ENCODE data around the gene POU2F1.

Gene POU2F1

DNA sequence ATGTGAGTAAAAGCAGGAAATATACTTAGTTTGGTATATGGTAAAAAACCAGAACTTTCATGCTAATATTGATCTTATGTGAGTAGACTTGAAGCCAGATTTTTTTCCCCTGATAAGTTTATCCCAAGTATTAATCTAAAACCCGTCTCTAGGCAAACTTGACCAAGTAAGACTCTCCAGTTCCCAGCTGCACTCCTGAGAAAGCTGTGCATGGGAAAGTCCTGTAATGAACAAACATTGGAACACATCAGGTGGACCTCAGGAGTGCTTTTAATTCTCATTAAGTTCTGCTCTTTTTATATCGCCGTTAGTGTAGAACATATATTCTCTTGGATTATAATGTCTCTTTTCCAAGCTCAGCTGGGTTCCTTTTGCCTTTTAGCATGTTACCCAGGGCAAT, 192.6 kb downstream of the POU2F1 start:
- no peak for DNase-seq (ENCODE audit: low read depth in 1 of 2, low spot score in 1 of 2)

DNA sequence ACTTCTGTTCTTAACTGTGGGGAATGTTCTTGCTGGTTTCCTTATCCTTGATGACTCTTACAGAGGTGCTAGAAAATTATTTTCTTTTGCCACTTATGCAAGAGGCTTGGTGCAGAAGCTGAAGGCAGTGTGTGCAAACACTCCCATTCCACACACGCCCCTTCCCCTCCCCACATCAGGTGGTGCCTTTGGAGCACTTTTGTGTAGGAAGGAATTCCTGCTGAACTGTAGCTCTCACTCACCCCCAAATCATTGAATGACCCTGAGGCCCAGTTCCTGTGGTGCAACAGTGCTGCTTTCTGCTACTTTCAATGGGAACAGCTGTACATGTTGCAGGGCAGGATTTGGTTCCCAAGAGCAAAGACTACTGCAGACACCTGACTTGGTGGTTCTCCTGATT, 195.8 kb downstream of the POU2F1 start:
- no peak for DNase-seq (ENCODE audit: low read depth in 1 of 2, low spot score in 1 of 2)

DNA sequence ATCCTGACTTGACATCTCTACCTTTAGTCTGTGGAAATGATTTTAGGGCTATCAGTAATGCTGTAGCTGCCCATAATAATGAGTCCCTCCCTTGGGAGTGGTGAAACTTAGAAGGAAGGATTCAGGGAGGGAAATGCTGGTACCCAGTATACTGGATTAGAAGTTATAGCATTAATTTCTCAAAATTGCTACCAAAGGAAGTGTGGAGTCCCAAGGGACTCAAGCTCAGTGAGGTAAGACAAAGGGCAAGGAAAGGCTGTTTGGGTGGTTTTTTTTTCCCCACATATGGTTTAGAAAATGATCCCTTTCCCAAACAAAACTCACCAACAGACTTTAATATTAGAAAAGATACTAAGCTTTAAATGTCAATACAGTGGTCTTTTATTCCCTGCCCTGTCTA, 197.7 kb downstream of the POU2F1 start:
- no peak for DNase-seq (ENCODE audit: low read depth in 1 of 2, low spot score in 1 of 2)

GRCh38 chr1:167419245-167419644, 198.6 kb downstream of the POU2F1 start:
- no peak for DNase-seq (ENCODE audit: low read depth in 1 of 2, low spot score in 1 of 2)

GRCh38 chr1:167420510-167420909, 199.8 kb downstream of the POU2F1 start:
- no peak for DNase-seq (ENCODE audit: low read depth in 1 of 2, low spot score in 1 of 2)

- no peak for DNase-seq (ENCODE audit: low read depth in 1 of 2, low spot score in 1 of 2)
Measured at GRCh38 chr1:167423684-167424619, 203.3 kb downstream of the POU2F1 start.

DNA sequence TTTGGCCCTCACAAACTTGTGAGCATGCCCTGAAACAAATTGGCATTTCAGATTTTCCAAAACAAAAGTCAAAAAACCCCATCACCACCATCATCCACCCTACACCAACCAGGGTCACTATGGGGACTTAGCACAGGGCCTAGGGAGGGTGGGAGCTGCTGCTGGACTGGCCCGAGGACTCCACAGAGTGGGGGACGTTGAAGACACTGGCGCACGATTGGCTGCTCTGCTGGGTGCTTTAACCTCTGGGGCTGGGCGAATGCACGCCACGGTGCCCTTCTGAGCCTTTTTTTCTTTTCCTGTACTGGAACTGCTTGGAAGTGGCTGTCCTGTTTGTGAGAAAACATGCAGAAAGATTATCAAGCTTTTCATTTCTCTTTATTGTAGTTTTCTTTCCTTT, 204.8 kb downstream of the POU2F1 start:
- DNase-seq (ENCODE audit: low read depth in 1 of 2, low spot score in 1 of 2): no peak

- no peak for DNase-seq (ENCODE audit: low read depth in 1 of 2, low spot score in 1 of 2)
Measured at GRCh38 chr1:167426716-167427115, 206.0 kb downstream of the POU2F1 start.

- DNase-seq (ENCODE audit: low read depth in 1 of 2, low spot score in 1 of 2): no peak
Measured at GRCh38 chr1:167427848-167428247, 207.2 kb downstream of the POU2F1 start.

DNA sequence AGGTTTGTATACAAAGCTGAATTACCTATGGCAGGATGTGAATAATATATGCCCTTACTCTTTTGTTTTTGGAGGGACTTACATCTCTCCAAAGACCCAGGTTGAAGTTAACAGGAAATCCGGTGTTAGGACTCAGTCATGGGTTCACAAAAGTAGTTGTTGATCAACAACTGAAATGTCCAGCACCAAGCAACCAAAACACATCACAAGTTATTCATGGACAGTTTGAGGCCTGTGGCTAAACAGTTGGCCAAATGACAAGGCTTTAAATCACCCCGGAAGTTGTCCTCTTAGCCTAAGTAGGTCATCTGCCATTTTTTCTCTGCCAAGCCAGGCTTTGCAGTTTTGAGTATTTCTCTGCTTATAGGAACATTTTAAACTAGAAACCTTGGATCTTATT, 207.7 kb downstream of the POU2F1 start:
- no peak for DNase-seq (ENCODE audit: low read depth in 1 of 2, low spot score in 1 of 2)

DNA sequence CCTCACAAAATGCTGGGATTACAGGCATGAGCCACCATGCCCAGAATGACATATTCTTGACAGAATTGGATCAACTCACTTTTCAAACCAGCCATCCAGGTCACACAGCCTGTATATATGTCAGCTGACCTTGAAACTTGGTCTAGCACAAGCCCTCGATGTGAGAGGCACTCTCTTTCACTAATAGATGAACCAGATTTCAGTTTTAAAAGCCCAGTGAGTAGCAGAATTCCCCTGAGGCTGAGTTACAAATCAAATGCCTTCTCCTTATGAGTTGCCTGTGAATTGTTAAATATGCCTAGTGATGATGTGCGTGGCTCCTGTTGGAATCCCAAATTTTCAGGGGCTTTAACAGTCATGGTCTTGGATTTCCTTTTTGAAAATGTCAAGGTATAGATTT, 208.9 kb downstream of the POU2F1 start:
- DNase-seq (ENCODE audit: low read depth in 1 of 2, low spot score in 1 of 2): no peak

DNA sequence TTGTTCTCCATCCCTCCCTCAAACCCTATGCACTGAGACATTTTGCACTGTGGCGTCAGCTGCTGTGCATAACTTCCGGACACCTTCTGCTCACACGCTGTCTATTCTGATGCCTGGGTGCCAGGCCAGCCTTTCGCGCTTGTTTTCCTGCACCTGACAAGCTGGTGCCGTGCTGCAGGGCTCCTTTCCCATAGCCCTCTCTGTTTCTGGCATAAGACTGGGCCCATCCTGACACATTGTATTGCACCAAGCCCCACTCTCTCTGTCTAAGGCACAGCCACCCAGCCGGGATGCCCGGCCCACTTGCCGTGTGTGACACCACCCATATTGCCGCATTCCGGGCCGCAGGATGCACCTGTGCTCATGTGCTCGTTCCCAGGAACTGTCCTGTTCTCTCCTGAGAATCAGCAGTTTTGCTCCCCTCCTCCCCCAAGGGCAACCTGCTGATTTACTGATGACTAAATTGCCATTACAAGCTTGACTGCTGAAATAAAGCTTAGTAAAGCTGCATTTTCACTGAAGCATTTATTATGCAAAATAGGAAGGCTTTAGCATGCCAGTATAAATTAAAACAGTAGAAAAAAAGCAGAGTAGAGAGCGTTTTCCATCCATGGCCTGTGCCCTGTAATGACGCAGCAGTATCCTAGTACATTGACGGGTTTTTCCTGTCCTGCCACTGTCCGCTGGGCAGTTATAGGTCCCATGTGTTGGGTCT, 209.6 kb downstream of the POU2F1 start:
- DNase-seq (ENCODE audit: low read depth in 1 of 2, low spot score in 1 of 2): no peak

DNA sequence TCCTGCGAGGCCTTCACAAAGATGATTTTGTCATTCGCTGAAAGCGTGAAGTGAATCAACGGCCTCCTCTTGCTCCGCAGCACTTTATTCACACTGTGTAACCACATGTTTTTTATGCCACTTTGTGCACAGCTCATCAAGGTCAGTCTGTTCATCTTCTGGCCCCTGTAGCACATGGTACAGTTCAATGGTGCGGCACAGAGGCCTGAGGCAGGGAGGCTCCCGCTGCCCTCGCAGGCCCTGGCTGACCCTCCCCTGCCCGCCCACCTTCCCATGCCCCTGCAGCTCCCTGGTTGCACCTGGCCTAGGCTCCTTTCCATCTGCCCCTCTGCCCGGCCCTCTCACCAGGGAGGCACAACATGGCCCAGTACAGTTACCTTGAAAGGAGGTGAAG, 210.2 kb downstream of the POU2F1 start:
- DNase-seq (ENCODE audit: low read depth in 1 of 2, low spot score in 1 of 2): no peak

- DNase-seq (ENCODE audit: low read depth in 1 of 2, low spot score in 1 of 2): no peak
Measured at GRCh38 chr1:167431261-167431908, 210.7 kb downstream of the POU2F1 start.

DNA sequence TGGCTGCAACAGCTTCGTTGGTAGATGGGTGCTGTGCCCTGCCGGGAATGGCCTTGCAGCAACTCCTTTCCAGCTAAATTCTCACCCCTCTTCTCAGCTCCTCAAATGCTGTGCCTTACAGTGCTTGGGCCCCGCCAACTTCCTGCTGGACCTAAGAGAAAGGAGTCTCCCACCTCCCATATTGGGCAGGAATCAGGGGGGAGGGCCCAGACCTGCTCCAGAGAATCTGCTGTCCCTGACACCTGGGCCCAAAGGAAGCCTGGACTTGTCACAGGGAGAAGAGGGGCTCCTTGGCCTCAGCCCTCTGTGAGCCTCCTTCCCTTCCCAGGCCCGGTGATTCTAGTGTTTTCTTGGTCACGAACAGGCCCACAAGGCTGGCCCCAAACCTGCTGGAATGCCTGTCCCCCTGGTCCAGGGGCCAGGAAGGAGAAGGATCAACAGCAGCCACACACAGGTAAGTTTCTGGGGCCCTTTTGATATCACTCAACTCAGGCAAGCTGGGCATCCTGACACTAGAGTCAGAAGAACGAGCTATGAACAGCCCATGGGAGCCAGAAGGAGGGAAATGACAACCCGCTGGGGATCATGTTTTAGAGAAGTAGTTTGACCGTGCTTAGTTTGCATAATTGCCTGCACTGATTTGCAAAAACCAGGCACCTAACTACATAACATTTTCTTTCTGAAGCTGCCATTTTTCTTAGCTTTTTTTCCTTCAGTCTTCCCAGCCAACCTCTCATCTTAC, 211.4 kb downstream of the POU2F1 start:
- no peak for DNase-seq (ENCODE audit: low read depth in 1 of 2, low spot score in 1 of 2)

DNA sequence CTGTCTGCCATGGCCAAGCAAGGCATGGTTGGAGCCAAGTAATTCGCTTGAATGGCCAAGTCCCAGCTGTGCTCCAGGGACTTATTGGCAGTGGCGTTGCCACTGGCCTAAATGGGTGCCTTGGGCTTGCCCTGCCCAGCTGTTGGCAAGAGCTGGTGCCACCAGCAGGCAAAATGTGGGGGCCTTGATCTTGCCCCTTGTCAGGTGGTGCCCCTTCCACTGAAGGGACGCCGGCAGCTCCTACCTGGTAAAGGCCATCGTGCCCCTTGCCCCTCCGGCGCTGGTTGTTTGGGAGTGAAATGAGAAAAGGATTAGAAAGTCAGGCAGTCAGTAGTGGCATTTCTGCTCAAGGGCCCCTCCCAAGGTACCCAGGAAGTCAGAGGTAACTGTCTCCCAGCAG, 212.1 kb downstream of the POU2F1 start:
- no peak for DNase-seq (ENCODE audit: low read depth in 1 of 2, low spot score in 1 of 2)

DNA sequence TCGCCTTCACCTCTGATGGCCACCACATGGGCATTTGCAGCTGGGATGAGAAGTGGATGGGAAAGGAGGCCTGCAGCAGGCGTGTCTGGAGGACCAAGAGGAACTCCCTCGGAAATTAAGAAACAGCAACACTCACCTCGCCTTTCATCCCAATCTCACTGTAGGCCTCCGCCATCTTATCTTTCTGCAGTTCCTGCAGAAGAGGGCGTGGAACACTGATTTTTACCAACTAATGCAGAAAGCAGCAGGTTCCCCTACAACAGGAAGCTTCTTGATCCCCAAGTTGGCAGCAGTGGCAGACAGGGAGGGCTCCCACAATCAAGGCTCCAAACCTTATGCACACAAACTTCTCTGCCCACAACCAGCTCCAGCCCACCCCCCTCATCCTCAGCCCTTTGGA, 213.2 kb downstream of the POU2F1 start:
- DNase-seq (ENCODE audit: low read depth in 1 of 2, low spot score in 1 of 2): no peak

GRCh38 chr1:167434306-167434705, 213.6 kb downstream of the POU2F1 start:
- DNase-seq (ENCODE audit: low read depth in 1 of 2, low spot score in 1 of 2): no peak

DNA sequence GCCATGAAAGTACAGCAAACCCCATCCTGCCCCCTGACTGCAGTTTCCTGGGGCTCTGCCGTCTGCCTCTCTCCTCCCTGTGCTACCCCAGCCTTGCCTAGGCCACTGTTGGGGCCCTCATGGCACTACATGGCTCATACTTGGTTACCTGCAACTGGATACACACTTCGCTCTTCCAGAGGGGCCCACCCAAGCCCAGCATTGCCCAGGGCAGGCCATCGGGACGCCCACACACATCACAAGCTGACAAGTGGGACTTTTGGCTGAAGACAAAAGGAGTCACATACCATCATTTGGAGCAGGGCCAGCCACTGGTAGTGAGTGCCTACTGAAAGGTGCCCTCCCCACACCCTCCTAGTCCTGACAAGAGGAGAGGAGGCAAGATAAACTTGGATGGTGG, 214.8 kb downstream of the POU2F1 start:
- no peak for DNase-seq (ENCODE audit: low read depth in 1 of 2, low spot score in 1 of 2)

- DNase-seq (ENCODE audit: low read depth in 1 of 2, low spot score in 1 of 2): no peak
Measured at GRCh38 chr1:167438171-167439138, 217.8 kb downstream of the POU2F1 start.
